GM10248 (cell line): ENCODE results near the gene SRGN.
A peak's percentile ranks its signal among the peaks of the same experiment; 100 is the strongest.

Experiments
- CTCF ChIA-PET: fragments of 300-600 bp; sonication (Branson Sonifier 250); formaldehyde crosslinking; extraction: SDS; loops from one replicate; lab custom pipeline; 2021; ENCODE audit warnings: antibody characterized with exemption; lab: Yijun Ruan, JAX
- POLR2A ChIA-PET: fragments of 350-650 bp; sonication (Branson Sonifier 250); formaldehyde crosslinking; extraction: SDS; loops from one replicate; lab custom pipeline; 2020; ENCODE audit warnings: antibody characterized with exemption; lab: Yijun Ruan, JAX
- DNase-seq: peaks from one replicate; pipeline ENCODE4 v3.0.0; 2012; ENCODE audit errors: extremely low spot score
- CTCF ChIP-seq: IDR thresholded peaks from 2 replicates; pipeline ENCODE4 v1.5.1; 2012; ENCODE audit warnings: mild to moderate bottlenecking, low read depth; ENCODE audit errors: extremely low read depth, missing control alignments, control extremely low read depth

The SRGN gene

GRCh38 chr10:69119896-69120295, 32.0 kb downstream of the SRGN start:
- no peak for TF ChIP-seq CTCF
- CTCF ChIA-PET = no interaction called here
- DNase-seq = no peak
- POLR2A ChIA-PET = no interaction called here

GRCh38 chr10:69123306-69123746, 35.4 kb downstream of the SRGN start:
- POLR2A ChIA-PET = no interaction called here
- TF ChIP-seq CTCF = no peak
- peak; percentile 50 for DNase-seq
- CTCF ChIA-PET = interaction anchor here (1.0 to 3.4 kb wide), 2 partner anchors 29 to 119 kb away, joined by 5 to 13 read pairs; no protein-coding TSS in a partner anchor

GRCh38 chr10:69123747-69124562, 36.1 kb downstream of the SRGN start, which contains the start of gene VPS26A:
TSS of gene VPS26A (plus strand) at chr10:69124178. CDS start at chr10:69124278, 100 bp downstream.
- peak; percentile 66 for TF ChIP-seq CTCF
- peak; percentile 100 for DNase-seq
- ChIA-PET CTCF (interaction anchor here (1.0 to 3.4 kb wide), 5 partner anchors 12 to 120 kb away, joined by 3 to 13 read pairs (median 4); no protein-coding TSS in a partner anchor), POLR2A (no interaction called here)

- TF ChIP-seq CTCF = no peak
- POLR2A ChIA-PET = interaction anchor here (0.6 kb wide), 1 partner anchor 19 kb away, joined by 5 read pairs; no protein-coding TSS in a partner anchor
- peak; percentile 65 for DNase-seq
- CTCF ChIA-PET = interaction anchor here (0.8 to 3.4 kb wide), 7 partner anchors 11 to 120 kb away, joined by 3 to 13 read pairs (median 4); no protein-coding TSS in a partner anchor
Measured at GRCh38 chr10:69124563-69125268, 36.8 kb downstream of the SRGN start.

GRCh38 chr10:69125554-69125953, 37.7 kb downstream of the SRGN start:
- POLR2A ChIA-PET = no interaction called here
- CTCF ChIA-PET = interaction anchor here (0.8 to 3.4 kb wide), 4 partner anchors 15 to 121 kb away, joined by 3 to 13 read pairs (median 4); no protein-coding TSS in a partner anchor
- no peak for DNase-seq
- TF ChIP-seq CTCF = no peak

GRCh38 chr10:69130251-69130650, 42.3 kb downstream of the SRGN start:
- TF ChIP-seq CTCF = no peak
- ChIA-PET CTCF (interaction anchor here (0.8 to 1.9 kb wide), 3 partner anchors 21 to 126 kb away, joined by 3 to 4 read pairs (median 4); no protein-coding TSS in a partner anchor), POLR2A (no interaction called here)
- DNase-seq = no peak
